ENCODE measurements around the gene BBIP1. TPM values are rescaled to one million over a fixed set of nuclear protein-coding genes. Genes with fewer than 3 reads are reported as not detected.

Gene BBIP1
- total and polyA plus RNA-seq, 9 of the 15 experiments (the other 6 are each of a cell fraction or from before 2014, with no cell fraction given) = 5.2 to 31.0 (median 19.4) TPM

- Histone ChIP-seq H3K79me2 (ENCODE audit: control insufficient read depth, insufficient read depth, low read length) (no peaks in the 10 kb centered on the region), H3K36me3 (ENCODE audit: control insufficient read depth, insufficient read depth, low read length) (no peaks in the 10 kb centered on the region), H3K9me3 (replicated peaks; ENCODE audit: control insufficient read depth, insufficient read depth, low read depth, low read length) (0 out of 2 replicates have a peak, but pooled peaks cover 4% of the 10 kb centered on the region), H4K20me1 (replicated peaks; ENCODE audit: control insufficient read depth, insufficient read depth, low read length) (no peaks in the 10 kb centered on the region), H3K4me2 (ENCODE audit: insufficient read depth, low read length) (no peak overlapping the region), H3K27ac (ENCODE audit: extremely low read depth, low read depth, low read length) (no peak overlapping the region; the same call in 2 of the 3 replicates), H3K4me3 (no peak overlapping the region), H3K9me1 (ENCODE audit: control insufficient read depth, insufficient read depth, low read length) (no peaks in the 10 kb centered on the region), H3K27me3 (ENCODE audit: control insufficient read depth in 2 of 2, insufficient read depth in 2 of 2, low read length in 2 of 2) (no peaks in the 10 kb centered on the region), H3K9ac (ENCODE audit: insufficient read depth in 1 of 2, low read depth in 2 of 2, low read length in 2 of 2) (no peak overlapping the region), H3K4me1 (replicated peaks in 1 of 2; ENCODE audit: control insufficient read depth in 2 of 2, insufficient read depth in 2 of 2, low read length in 2 of 2) (peaks cover 26 to 56% of the 10 kb centered on the region in 2 experiments), H2AFZ (ENCODE audit: low read depth, low read length) (peak overlapping the region; percentile 60)
- CTCF ChIA-PET (ENCODE audit: low intra/inter-chr PET ratio) = no interaction called here
- POLR2A ChIA-PET = no interaction called here
- BruUV-seq (replicated peaks) = no TSS peak
- FAIRE-seq (peak; percentile 57), ATAC-seq (no peak; the same call in 2 of the 3 replicates), DNase-seq (ENCODE audit: extremely low read depth in 1 of 4, low spot score in 3 of 4) (peak in 1 of 4 experiments; percentile 35)
- WGBS (ENCODE audit: insufficient coverage, low coverage, missing lambda C conversion rate) = 13% methylated on average over 1 of the region's 1 CpG
- in situ Hi-C loops (cut with MboI) (no loop called here), intact Hi-C loops (cut with micrococcal nuclease) (no loop called here)
- TF ChIP-seq ZNF184 (CRISPR knock-in tag; IDR thresholded peaks at IDR 0.05) (no peak), ZSCAN32 (CRISPR knock-in tag; IDR thresholded peaks at IDR 0.05) (no peak), ZBTB43 (CRISPR knock-in tag; IDR thresholded peaks at IDR 0.05) (no peak), HIVEP1 (CRISPR knock-in tag; IDR thresholded peaks at IDR 0.05) (no peak), SMAD4 (CRISPR knock-in tag; conservative IDR thresholded peaks at IDR 0.05) (no peak), TFE3 (CRISPR knock-in tag; IDR thresholded peaks at IDR 0.05) (peak; percentile 96), ZC3H8 (IDR thresholded peaks at IDR 0.05) (no peak), SMARCB1 (IDR thresholded peaks at IDR 0.05; ENCODE audit: insufficient read length, low read depth) (no peak), TEAD1 (CRISPR knock-in tag; IDR thresholded peaks at IDR 0.05) (0 out of 4 replicates have a peak, but pooled peaks of 1 of the 2 experiments have one; percentile 33), BCOR (IDR thresholded peaks at IDR 0.05) (no peak), HMBOX1 (IDR thresholded peaks at IDR 0.05) (peak; percentile 77), CBX2 (IDR thresholded peaks at IDR 0.05; ENCODE audit: insufficient read depth, low read length, poor library complexity, severe bottlenecking) (no peak), TRIM24 (IDR thresholded peaks at IDR 0.05) (no peak), EP300 (IDR thresholded peaks at IDR 0.05; ENCODE audit: low read length) (no peak), E2F3 (CRISPR knock-in tag; IDR thresholded peaks at IDR 0.05) (no peak), ZNF224 (CRISPR knock-in tag; IDR thresholded peaks at IDR 0.05) (no peak), ZNF589 (CRISPR knock-in tag; IDR thresholded peaks at IDR 0.05; ENCODE audit: low read depth) (no peak), ATF7 (IDR thresholded peaks at IDR 0.05) (no peak), USF2 (CRISPR knock-in tag; IDR thresholded peaks at IDR 0.05) (peak; percentile 25; the same call in 1 of the 2 replicates), FOXA3 (CRISPR knock-in tag; conservative IDR thresholded peaks at IDR 0.05 in 1 of 2, IDR thresholded peaks at IDR 0.05 in 1 of 2) (no peak), MAFG (tag; conservative IDR thresholded peaks at IDR 0.05) (no peak), ZNF212 (CRISPR knock-in tag; IDR thresholded peaks at IDR 0.05) (no peak)
Observed at GRCh38 chr10:110859973-110860376, 59.0 kb downstream of the BBIP1 start.

All from K562 (cell line).